NCI-H748 (cell line): ENCODE results near the gene DMBT1.

Experiments
- DNase-seq: peaks from one replicate; lab custom pipeline; 2025; ENCODE audit not compliant: unreplicated experiment; lab: John Stamatoyannopoulos, UW

Gene DMBT1

GRCh38 chr10:122560279-122560804 is at the start of gene DMBT1:
Gene DMBT1, plus strand, starts transcription at chr10:122560754. Its CDS starts 17 bp downstream, at chr10:122560771.
- DNase-seq = no peak

- no peak for DNase-seq
Observed at GRCh38 chr10:122513053-122513452, 47.5 kb upstream of the DMBT1 start.

- no peak for DNase-seq
Observed at GRCh38 chr10:122514045-122514840, 46.3 kb upstream of the DMBT1 start.

- no peak for DNase-seq
Observed at GRCh38 chr10:122515022-122515424, 45.5 kb upstream of the DMBT1 start.

GRCh38 chr10:122515588-122516231 is 44.8 kb upstream of the DMBT1 start:
- DNase-seq = no peak

GRCh38 chr10:122516734-122517133 is 43.8 kb upstream of the DMBT1 start:
- no peak for DNase-seq

GRCh38 chr10:122519144-122519543 is 41.4 kb upstream of the DMBT1 start:
- no peak for DNase-seq

GRCh38 chr10:122519873-122520272 is 40.7 kb upstream of the DMBT1 start:
- no peak for DNase-seq

- no peak for DNase-seq
Observed at GRCh38 chr10:122521011-122521410, 39.5 kb upstream of the DMBT1 start.

- no peak for DNase-seq
Observed at GRCh38 chr10:122524811-122525210, 35.7 kb upstream of the DMBT1 start.

GRCh38 chr10:122525788-122526187 is 34.8 kb upstream of the DMBT1 start:
- DNase-seq = no peak

GRCh38 chr10:122526892-122527291 is 33.7 kb upstream of the DMBT1 start:
- no peak for DNase-seq

- peak; percentile 64 for DNase-seq
Observed at GRCh38 chr10:122530177-122530576, 30.4 kb upstream of the DMBT1 start.

GRCh38 chr10:122531261-122531660 is 29.3 kb upstream of the DMBT1 start:
- no peak for DNase-seq

GRCh38 chr10:122531939-122532338 is 28.6 kb upstream of the DMBT1 start:
- DNase-seq = peak; percentile 18

- DNase-seq = no peak
Observed at GRCh38 chr10:122532601-122533296, 27.8 kb upstream of the DMBT1 start.

- no peak for DNase-seq
Observed at GRCh38 chr10:122537545-122537944, 23.0 kb upstream of the DMBT1 start.

- DNase-seq = no peak
Observed at GRCh38 chr10:122541541-122542002, 19.0 kb upstream of the DMBT1 start.

- no peak for DNase-seq
Observed at GRCh38 chr10:122543676-122544445, 16.7 kb upstream of the DMBT1 start.

GRCh38 chr10:122544493-122544892 is 16.1 kb upstream of the DMBT1 start:
- no peak for DNase-seq

- DNase-seq = no peak
Observed at GRCh38 chr10:122546242-122546641, 14.3 kb upstream of the DMBT1 start.
